Immature natural killer cell (primary cell): ENCODE data around the gene AKAP13. TPM values are rescaled to one million over a fixed set of nuclear protein-coding genes. Genes with fewer than 3 reads are reported as not detected.

Experiments used
- DNase-seq, 3 donors: peaks; one replicate each; pipeline ENCODE4 v3.0.0; 2022; ENCODE audit warnings: mixed read lengths in 1 of 3
- H3K27ac Mint-ChIP-seq, 6 donors: one replicate each; pipeline ENCODE4 v1.8.0; 2020; ENCODE audit warnings: mixed read lengths in 6 of 6, mild to moderate bottlenecking in 5 of 6, inconsistent platforms in 4 of 6, moderate library complexity in 3 of 6
- H3K27me3 Mint-ChIP-seq, 3 donors: one replicate each; pipeline ENCODE4 v1.8.0; 2020 to 2021; ENCODE audit warnings: low read depth in 3 of 3, mild to moderate bottlenecking in 3 of 3, mixed read lengths in 3 of 3, moderate library complexity in 3 of 3, inconsistent platforms in 1 of 3
- H3K36me3 Mint-ChIP-seq, 3 donors: one replicate each; pipeline ENCODE4 v1.8.0; 2020; ENCODE audit warnings: mixed read lengths in 3 of 3, inconsistent platforms in 2 of 3, mild to moderate bottlenecking in 2 of 3
- H3K4me1 Mint-ChIP-seq, 2 donors: one replicate each; pipeline ENCODE4 v1.8.0; 2020; ENCODE audit warnings: inconsistent platforms in 2 of 2, mild to moderate bottlenecking in 2 of 2, mixed read lengths in 2 of 2, moderate library complexity in 1 of 2
- H3K4me3 Mint-ChIP-seq, 5 donors: one replicate each; pipeline ENCODE4 v1.8.0; 2020; ENCODE audit warnings: mild to moderate bottlenecking in 5 of 5, mixed read lengths in 5 of 5, inconsistent platforms in 3 of 5, moderate library complexity in 3 of 5
- H3K9me3 Mint-ChIP-seq, 6 donors: one replicate each; pipeline ENCODE4 v1.8.0; 2020; ENCODE audit warnings: mild to moderate bottlenecking in 6 of 6, mixed read lengths in 6 of 6, inconsistent platforms in 4 of 6, moderate library complexity in 3 of 6
- polyA plus RNA-seq, 3 donors: library from polyadenylated mRNA; unstranded; fragments of 300-500 nt; fragmentation: Illumina TruSeq; gene quantifications; one replicate each; pipeline ENCODE4 v1.2.3, GENCODE V29; 2021

AKAP13 gene
- polyA plus RNA-seq, 3 donors from 2014 or later = 104 to 327 (median 112) TPM

GRCh38 chr15:85402195-85402881 is 21.9 kb downstream of the AKAP13 start:
- no peaks in the 10 kb centered on the region for H3K36me3 Mint-ChIP-seq
- H3K4me3 Mint-ChIP-seq = no peak overlapping the region
- no peak for DNase-seq
- H3K27me3 Mint-ChIP-seq = no peaks in the 10 kb centered on the region
- peaks cover 20 to 42% of the 10 kb centered on the region in 2 donors for H3K4me1 Mint-ChIP-seq
- no peaks in the 10 kb centered on the region for H3K9me3 Mint-ChIP-seq
- H3K27ac Mint-ChIP-seq = no peak overlapping the region

DNA sequence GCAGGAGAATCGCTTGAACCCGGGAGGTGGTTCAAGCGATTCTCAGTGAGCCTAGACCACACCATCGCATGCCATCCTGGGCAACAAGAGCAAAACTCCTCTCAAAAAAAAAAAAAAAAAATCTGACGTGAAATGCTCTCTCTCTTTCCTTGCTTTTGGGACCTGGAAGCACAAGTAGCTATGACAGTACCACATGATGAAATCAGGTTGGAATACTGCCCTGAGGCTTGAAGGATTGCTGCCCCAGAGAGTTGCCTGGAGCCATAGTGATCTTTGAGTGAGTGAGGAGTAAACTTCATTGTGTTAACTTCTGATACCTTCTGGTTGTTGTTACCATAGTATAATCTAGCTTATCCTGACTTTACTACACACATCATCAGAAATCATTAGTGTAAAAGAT is 23.3 kb downstream of the AKAP13 start:
- Mint-ChIP-seq H3K27ac (peak overlapping the region in 2 of 6 donors; percentile 20 to 21), H3K27me3 (peaks cover 0 to 2% (median 0%) of the 10 kb centered on the region in 3 donors), H3K9me3 (no peaks in the 10 kb centered on the region), H3K36me3 (no peaks in the 10 kb centered on the region), H3K4me1 (peaks cover 33 to 56% of the 10 kb centered on the region in 2 donors), H3K4me3 (no peak overlapping the region)
- no peak for DNase-seq

- DNase-seq = no peak
- Mint-ChIP-seq H3K4me3 (no peak overlapping the region), H3K36me3 (no peaks in the 10 kb centered on the region)
These were observed 23.9 kb downstream of the AKAP13 start for GRCh38 chr15:85404176-85404917.

DNA sequence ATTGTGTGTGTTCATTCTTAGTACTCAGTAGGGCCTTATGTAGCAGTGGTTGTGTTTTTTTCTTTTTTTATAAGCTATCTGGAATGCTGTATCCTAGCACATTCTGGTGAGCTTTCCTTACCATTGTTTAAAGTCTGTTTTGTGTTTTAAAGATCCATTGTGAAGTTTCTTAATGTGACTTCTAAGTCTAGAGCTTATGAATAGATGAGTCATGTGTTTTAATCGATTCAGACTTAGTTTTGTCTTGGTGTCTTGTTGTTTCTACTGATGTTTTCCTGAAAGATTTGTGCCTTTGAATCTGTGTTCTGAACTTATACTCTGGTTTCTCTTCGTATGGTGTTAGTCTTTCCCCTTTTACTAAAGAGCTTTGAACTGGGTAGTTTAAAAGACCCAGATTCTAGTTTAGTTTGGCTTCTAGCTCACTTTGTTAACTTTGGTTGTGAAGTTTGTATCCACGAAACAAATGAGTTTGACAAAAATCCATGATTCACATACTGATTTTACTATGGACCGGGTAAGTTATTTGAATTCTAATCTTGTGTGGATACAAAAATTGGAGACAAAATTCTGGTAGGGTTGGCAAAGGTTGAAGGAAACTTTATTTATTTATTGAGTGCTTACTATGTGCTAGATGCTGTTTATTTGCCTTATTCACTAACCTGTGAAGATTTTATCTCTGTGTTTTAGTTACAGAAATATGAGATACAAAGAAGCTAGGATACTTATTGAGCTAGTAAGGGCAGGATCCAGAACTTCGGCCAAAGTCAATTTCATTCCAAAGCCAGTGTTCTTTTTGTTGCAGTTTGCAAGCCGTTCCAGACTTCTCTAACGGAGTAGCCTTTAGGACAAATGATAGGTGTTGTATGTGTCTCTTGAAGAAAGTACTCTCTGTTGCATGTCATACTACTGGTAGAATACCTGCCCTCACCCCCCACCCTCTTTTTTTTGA is 24.8 kb downstream of the AKAP13 start:
- no peaks in the 10 kb centered on the region for H3K9me3 Mint-ChIP-seq
- H3K4me1 Mint-ChIP-seq = peaks cover 34 to 61% of the 10 kb centered on the region in 2 donors
- DNase-seq = no peak
- H3K36me3 Mint-ChIP-seq = no peaks in the 10 kb centered on the region
- no peak overlapping the region for H3K4me3 Mint-ChIP-seq
- peaks cover 0 to 2% (median 0%) of the 10 kb centered on the region in 3 donors for H3K27me3 Mint-ChIP-seq
- H3K27ac Mint-ChIP-seq = peak overlapping the region in 1 of 6 donors; percentile 8

More at GRCh38 chr15:85404176-85404917, 23.9 kb downstream of the AKAP13 start:
- peaks cover 0 to 2% (median 0%) of the 10 kb centered on the region in 3 donors for H3K27me3 Mint-ChIP-seq
- H3K9me3 Mint-ChIP-seq = no peaks in the 10 kb centered on the region
- peak overlapping the region in 1 of 6 donors; percentile 8 for H3K27ac Mint-ChIP-seq
- peaks cover 34 to 58% of the 10 kb centered on the region in 2 donors for H3K4me1 Mint-ChIP-seq

GRCh38 chr15:85406916-85407315 is 26.5 kb downstream of the AKAP13 start:
- no peak for DNase-seq
- no peak overlapping the region for H3K4me3 Mint-ChIP-seq
- H3K27me3 Mint-ChIP-seq = peaks cover 0 to 3% (median 2%) of the 10 kb centered on the region in 3 donors
- no peaks in the 10 kb centered on the region for H3K36me3 Mint-ChIP-seq
- peaks cover 35 to 61% of the 10 kb centered on the region in 2 donors for H3K4me1 Mint-ChIP-seq
- H3K27ac Mint-ChIP-seq = peak overlapping the region in 2 of 6 donors; percentile 19 to 30
- H3K9me3 Mint-ChIP-seq = no peaks in the 10 kb centered on the region

DNA sequence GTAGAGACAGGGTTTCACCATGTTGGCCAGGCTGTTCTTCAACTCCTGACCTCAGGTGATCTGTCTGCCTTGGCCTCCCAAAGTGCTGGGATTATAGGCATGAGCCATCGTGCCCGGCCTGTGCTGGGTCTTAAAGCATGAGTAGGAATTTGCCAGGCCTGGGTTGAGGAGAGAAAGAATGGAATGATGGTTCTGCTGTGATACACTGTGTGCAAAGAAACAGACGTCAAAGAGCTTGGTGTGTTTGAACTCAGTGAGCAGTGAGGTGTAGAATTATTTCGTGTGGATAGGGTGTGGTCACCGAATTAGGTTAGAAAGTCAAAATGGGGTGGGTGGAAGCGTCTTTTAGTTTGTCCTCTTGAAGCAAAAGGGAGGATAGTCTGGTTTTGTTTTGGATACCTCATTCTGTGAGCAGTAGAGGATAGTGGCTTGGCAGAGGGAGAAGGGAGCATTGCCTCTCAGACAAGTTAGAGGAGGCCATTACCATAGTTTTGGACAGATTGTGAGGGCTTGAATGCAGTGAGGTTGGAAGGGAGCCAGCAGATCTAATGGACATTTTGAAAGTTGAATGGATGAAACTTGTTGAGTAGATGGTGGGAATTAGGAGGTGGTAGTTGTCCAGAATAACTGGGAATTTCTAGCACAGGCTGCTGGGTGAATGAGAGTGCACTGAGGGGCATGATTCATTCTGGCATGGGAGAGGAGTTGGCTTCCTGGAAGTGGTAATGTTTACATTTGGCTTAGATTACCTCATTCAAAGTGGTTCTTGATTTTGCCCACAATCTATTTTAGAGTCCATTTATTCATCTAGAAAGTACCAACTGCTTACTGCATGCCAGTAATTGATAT is 27.2 kb downstream of the AKAP13 start:
- Mint-ChIP-seq H3K27ac (peak overlapping the region in 3 of 6 donors; percentile 4 to 22 (median 5)), H3K36me3 (no peaks in the 10 kb centered on the region), H3K4me1 (peaks cover 32 to 54% of the 10 kb centered on the region in 2 donors), H3K27me3 (peaks cover 0 to 3% (median 2%) of the 10 kb centered on the region in 3 donors), H3K9me3 (no peaks in the 10 kb centered on the region), H3K4me3 (peak overlapping the region in 3 of 5 donors; percentile 1 to 40 (median 6))
- DNase-seq = no peak

DNA sequence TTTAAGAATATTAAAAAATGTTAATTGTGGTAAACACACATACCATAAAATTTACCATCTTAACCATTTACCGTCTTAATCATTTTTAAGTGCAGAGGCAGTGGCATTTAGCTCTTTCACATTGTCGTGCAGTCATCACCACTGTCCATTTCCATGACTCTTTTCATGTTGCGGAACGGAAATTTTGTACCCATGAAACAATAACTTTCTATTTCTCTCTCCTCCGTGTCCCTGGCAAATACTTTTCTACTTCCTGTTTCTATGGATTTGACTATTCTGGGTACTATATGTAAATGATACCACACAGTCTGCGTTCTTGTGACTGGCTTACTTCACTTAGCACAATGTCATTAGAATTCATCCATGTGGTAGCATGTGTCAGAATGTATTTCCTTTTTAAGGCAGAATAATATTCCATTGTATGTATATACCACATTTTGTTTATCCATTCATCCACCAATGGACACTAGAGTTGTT is 27.9 kb downstream of the AKAP13 start:
- Mint-ChIP-seq H3K27ac (no peak overlapping the region), H3K27me3 (peaks cover 0 to 3% (median 2%) of the 10 kb centered on the region in 3 donors), H3K4me1 (peaks cover 38 to 59% of the 10 kb centered on the region in 2 donors), H3K36me3 (no peaks in the 10 kb centered on the region), H3K9me3 (no peaks in the 10 kb centered on the region), H3K4me3 (peak overlapping the region in 3 of 5 donors; percentile 29 to 65 (median 41))
- DNase-seq = no peak

DNA sequence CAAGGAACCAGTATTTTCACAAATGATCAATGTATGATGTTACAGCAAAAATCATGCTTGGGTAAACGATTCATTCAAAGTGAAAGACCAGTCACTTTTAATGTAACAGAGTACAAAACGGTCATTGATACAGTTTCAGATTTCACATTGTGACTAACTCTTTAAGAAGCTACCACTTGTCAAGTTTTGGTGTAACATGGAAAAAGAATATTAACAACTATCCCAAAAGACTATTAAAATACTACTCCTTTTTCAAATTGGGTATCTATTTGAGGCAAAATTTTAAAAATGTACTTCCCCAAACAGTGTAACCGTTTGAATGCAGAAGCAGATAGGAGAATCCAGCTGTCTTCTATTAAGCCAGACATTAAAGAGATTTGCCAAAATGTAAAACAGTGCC is 31.7 kb downstream of the AKAP13 start:
- peaks cover 39 to 56% of the 10 kb centered on the region in 2 donors for H3K4me1 Mint-ChIP-seq
- DNase-seq = no peak
- H3K36me3 Mint-ChIP-seq = no peaks in the 10 kb centered on the region
- peaks cover 0 to 3% (median 2%) of the 10 kb centered on the region in 3 donors for H3K27me3 Mint-ChIP-seq
- no peaks in the 10 kb centered on the region for H3K9me3 Mint-ChIP-seq
- H3K27ac Mint-ChIP-seq = no peak overlapping the region
- no peak overlapping the region for H3K4me3 Mint-ChIP-seq

- no peaks in the 10 kb centered on the region for H3K9me3 Mint-ChIP-seq
- H3K27me3 Mint-ChIP-seq = peaks cover 0 to 3% (median 2%) of the 10 kb centered on the region in 3 donors
- no peaks in the 10 kb centered on the region for H3K36me3 Mint-ChIP-seq
- peaks cover 31 to 45% of the 10 kb centered on the region in 2 donors for H3K4me1 Mint-ChIP-seq
- H3K4me3 Mint-ChIP-seq = peak overlapping the region; percentile 25 to 70 (median 52)
- peak overlapping the region; percentile 63 to 92 (median 87) for H3K27ac Mint-ChIP-seq
- peak; percentile 42 to 58 (median 43) for DNase-seq
These were observed 32.8 kb downstream of the AKAP13 start for GRCh38 chr15:85412956-85413854.

DNA sequence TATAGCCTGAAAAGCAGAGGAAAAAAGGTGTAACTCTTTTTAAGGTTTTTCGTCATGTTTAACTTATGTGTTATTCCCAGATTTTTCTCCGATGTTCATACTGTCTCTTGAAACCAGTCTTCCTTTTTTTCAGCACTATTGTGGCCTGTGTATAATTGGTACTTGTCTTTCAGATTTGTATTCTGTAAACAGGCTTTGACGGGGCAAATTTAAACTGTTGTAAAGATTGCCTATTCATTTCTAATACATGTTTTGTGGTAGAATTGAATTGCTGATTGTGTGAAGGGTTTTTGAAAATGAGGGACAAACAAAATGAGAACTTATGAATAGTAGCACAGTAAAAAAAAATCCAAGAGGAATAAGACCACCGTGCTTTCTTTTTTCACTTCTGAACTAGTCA is 33.6 kb downstream of the AKAP13 start:
- peaks cover 24 to 46% of the 10 kb centered on the region in 2 donors for H3K4me1 Mint-ChIP-seq
- H3K36me3 Mint-ChIP-seq = no peaks in the 10 kb centered on the region
- H3K9me3 Mint-ChIP-seq = no peaks in the 10 kb centered on the region
- no peak for DNase-seq
- H3K27ac Mint-ChIP-seq = peak overlapping the region; percentile 60 to 92 (median 84)
- H3K4me3 Mint-ChIP-seq = peak overlapping the region in 3 of 5 donors; percentile 11 to 71 (median 21)
- peaks cover 0 to 2% (median 1%) of the 10 kb centered on the region in 3 donors for H3K27me3 Mint-ChIP-seq

DNA sequence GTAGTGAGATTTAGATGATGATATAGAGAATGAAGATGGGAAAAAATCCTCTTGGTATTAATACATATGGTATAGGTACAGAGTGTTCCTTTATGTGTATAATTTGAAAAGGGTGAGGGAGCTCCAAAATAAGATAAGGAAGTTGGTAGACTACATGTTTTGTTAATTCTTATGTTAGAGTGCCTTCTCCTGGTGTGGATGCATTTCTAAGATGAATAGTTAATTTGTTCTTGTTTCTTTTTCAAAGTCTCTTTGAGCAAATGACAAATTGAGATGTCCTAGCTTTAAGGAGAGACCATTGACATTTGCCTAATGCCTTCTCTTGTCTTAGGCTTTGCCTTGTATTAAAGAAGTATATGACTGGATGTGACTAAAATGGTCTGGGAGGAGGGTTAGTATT is 34.1 kb downstream of the AKAP13 start:
- DNase-seq = peak in 1 of 3 donors; percentile 22
- H3K27me3 Mint-ChIP-seq = peaks cover 0 to 2% (median 1%) of the 10 kb centered on the region in 3 donors
- H3K36me3 Mint-ChIP-seq = no peaks in the 10 kb centered on the region
- H3K4me1 Mint-ChIP-seq = peaks cover 27 to 50% of the 10 kb centered on the region in 2 donors
- peak overlapping the region in 2 of 5 donors; percentile 11 to 71 for H3K4me3 Mint-ChIP-seq
- H3K9me3 Mint-ChIP-seq = no peaks in the 10 kb centered on the region
- H3K27ac Mint-ChIP-seq = peak overlapping the region; percentile 60 to 92 (median 84)
